DMS 273 treated with DMSO at 0.1 percent for 48 hours (cell line): ENCODE results near the gene CEACAM4.
"Not testable (repeated sequence)": the region's sequence is repeated elsewhere in the genome, so short reads cannot be mapped to it uniquely, and the experiment has no call there.

ENCODE experiments used
- DNase-seq: peaks from one replicate; lab custom pipeline; 2025; lab: John Stamatoyannopoulos, UW

Gene CEACAM4

DNA sequence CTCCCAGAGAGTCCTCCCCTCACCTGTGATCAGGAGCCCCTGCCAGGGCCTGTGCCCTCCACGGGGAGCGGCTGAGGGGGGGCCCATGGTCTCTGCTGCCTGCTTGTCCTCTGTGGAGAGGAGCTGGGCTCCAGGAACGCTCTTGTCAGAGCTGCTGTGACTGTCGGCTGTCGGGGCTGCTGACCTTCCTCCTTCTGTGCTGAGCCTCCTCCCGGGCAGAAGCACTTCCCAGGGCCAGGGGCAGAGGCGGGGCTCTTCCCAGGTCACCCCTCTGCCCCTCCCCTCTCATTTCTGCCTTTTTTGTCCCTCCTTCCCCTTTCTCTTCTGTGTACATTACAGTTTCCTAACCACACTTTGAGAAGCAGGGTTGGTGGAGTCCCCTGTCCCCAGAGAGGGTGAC lies at the start of gene CEACAM4:
TSS of gene CEACAM4 (minus strand) at position 198 of the 400 bp plus-strand sequence. CDS start at position 87, 111 bp downstream.
- no peak for DNase-seq

DNA sequence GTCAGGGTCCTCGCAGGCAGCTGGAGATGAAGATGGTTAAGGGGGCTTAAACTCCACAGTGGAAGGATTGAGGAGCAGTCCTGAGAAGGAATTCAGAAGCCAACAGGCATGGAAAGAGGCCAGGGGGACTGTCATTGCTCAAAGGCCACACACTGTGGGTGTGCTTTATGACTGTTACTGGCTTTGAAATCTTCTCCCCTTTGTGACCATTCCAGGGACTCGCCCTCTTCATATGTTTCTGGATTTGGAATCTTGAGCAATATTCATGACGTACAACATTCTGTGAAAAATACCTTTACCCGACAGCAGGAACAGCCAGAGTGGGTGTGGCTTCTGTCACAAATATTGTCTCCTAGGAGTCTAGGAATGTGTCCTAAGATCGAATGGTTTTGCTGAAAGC lies 44.6 kb upstream of the CEACAM4 start:
- DNase-seq = no peak

DNA sequence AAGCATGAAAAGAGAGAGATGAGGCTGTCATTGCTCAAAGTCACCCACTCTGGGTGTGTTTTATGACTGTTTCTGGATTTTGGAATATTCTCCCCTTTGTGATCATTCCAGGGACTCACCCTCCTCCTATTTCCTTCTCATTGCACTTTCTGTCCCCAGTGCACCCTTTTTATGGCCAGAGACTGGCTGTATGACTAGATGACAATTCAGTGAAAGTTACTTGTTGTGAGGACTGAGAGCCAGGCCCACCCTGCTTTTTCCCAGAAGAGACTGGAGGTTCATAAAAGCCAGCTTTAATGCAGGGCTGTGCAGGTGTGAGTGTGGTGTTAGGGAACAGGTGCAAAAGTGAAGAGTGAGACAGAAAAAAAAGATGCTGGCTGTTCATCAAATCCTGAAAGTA lies 43.9 kb upstream of the CEACAM4 start:
- DNase-seq = no peak

DNA sequence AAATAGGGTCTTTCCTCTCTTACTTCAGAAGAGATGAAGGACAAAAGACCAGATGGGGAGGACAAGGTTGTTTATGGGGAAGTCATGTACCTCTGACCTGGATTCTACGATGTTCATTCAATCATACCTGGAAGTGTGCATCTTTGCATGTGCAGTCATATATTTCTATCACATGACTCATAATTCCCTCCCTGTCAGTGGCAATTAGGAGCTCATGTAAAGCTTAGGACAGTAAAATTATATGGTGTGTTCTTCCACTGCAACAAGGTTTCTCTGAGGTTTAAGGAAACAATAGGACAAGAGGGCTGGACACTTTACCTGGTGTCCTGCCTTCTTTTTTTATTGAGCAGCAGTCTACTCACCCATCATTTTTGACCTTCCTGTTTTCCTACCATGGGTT lies 41.4 kb upstream of the CEACAM4 start:
- no peak for DNase-seq

DNA sequence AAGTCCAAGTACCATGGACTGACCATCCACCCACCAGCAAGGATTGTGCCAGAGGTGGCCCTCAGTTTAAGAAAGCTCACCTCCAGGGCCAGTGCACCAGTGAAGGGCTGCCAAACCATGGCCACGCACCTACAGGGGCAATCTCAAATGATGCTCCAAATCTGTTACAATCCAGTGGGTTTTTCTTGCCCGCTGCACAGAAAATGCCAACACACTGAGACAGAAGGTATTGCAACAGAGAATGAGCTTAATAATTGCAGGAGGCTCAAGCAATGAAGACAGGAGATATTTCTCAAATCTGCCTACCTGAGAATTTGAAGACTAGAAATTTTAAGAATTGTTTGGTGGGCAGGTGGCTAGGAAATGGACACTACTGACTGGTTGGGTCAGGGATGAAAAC lies 39.2 kb upstream of the CEACAM4 start:
- DNase-seq = no peak

DNA sequence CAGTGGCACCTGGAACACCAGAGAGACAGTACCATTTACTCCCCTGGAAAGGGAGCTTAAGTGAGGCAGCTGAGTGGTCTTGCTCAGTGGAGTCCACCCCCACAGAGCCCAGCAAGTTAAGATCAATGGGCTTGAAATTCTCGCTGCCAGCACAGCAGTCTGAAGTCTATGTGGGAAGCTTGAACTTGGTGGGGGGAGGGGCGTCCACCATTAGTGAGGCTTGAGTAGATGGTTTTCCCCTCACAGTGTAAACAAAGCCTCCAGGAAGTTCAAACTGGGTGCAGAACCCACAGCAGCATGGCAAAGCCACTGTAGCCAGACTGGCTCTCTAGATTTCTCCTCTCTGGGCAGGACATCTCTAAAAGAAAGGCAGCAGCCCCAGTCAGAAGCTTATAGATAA lies 30.3 kb upstream of the CEACAM4 start:
- DNase-seq = no peak

DNA sequence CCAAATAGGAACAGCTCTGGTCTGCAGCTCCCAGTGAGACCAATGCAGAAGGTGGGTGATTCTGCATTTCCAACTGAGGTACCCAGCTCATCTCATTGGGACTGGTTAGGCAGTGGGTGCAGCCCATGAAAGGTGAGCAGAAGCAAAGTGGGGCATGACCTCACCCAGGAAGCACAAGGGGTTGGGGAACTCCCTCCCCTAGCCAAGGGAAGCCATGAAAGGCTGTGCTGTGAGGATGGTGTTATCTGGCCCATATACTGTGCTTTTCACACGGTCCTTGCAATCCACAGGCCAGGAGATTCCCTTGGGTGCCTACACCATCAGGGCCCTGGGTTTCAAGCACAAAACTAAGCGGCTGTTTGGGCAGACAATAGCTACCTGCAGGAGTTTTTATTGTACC lies 29.9 kb upstream of the CEACAM4 start:
- not testable (repeated sequence) for DNase-seq

DNA sequence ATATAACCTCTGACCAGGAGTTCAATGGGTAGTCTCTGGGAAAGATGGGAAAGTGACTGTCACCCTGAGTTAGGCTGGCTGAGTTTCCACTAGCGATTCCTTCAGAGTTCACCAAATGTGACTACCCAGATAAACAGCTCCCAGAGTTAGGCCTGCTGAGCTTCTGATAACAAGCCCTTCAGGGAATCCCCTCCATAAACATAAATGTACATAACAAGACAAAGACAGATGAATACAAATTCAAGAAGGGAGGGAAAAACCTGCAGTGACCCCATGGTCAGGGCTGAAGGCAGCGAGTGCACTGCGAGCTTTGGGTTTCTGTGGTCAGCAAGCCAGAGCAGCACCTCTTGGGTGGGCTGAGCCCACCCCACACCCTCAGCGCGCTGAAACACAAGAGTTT lies 25.4 kb upstream of the CEACAM4 start:
- DNase-seq = no peak

DNA sequence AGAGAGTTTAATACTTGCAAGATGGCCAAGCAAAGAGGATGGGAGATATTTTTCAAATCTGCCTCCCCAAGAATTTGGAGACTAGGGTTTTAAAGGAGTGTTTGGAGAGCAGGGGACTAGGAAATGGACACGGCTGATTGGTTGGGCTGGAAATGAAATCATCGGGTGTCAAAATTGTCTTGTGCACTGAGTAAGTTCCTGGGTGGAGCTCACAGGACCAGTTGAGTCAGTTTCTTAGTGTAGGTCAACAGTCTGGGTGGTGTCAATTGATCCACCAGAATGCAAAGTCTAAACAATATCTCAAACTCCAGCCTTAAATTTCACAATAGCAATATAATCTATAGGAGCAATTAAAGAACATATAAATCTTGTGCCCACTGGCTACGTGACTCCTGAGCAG lies 23.0 kb upstream of the CEACAM4 start:
- DNase-seq = no peak

DNA sequence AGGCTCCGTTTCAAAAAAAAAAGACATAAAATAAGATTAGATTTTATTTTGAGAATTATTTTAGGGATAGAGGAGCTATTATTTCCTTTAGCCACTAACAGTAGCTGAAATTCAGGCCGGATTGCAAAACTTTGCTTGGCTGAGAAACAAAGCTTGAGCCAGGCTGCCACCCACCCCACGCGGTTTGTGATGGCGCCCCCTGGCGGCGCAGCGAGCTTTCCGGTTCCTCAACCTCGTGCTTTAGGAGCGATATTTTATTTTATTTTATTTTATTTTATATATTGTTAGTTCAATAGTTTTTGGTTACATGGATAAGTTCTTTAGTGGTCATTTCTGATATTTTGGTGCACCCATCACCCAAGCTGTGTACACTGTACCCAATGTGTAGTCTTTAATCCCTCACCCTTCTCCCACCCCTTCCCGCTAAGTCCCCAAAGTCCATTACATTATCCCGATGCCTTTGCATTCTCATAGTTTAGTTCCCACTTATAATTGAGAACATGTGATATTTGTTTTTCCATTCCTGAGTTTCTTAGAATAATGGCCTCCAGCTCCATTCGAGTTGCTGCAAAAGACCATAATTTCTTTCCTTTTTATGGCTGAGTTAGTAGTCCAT lies 19.8 kb upstream of the CEACAM4 start:
- DNase-seq = no peak

DNA sequence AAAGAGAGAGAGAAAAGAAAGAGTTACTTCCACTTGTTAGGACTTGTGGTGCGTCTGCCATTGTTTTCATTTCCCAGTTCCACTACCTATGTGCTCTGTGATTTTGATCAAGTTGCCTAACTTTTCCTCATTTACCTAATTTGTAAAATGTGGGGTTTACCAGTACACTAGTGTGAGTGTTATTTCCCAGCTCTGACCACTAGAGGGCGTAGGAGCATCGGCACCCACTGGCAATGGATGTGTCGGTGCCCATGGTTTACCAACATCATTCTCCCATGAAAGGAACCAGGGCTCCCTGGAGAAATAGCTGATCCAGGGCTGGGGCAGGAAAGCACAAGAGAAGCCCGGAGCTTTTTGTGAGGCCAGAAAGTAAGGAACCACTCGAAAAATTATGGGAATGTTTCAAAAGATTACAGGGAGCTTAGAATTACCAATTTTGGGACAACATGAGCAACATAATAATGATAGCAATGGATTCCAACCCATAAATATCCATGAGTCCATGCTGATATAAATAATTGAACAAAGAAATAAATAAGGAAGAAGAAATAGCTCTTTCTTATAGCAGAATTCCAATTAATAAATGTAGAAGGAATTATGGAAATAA lies 15.1 kb upstream of the CEACAM4 start:
- no peak for DNase-seq

DNA sequence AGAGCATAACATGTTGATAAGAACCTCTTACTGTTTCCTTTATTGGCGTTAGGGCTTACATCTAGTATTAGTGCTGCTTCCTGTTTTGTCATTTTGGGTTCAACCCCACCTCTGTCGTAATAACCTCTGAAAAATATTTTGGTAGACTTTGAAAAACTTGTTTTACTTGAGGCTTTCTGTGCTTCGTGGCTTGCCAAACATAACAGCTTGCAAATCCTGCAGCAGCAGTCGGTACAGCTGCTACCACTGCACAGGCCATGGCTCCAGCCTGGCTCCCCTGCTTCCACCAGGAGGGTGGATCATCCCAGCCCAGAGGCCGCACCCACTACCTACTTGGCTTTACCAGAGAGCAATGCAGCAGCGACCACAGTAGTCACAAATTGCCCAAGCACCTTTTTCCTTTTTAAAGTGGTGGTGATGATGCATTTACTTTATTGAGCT lies 11.8 kb upstream of the CEACAM4 start:
- DNase-seq = no peak

DNA sequence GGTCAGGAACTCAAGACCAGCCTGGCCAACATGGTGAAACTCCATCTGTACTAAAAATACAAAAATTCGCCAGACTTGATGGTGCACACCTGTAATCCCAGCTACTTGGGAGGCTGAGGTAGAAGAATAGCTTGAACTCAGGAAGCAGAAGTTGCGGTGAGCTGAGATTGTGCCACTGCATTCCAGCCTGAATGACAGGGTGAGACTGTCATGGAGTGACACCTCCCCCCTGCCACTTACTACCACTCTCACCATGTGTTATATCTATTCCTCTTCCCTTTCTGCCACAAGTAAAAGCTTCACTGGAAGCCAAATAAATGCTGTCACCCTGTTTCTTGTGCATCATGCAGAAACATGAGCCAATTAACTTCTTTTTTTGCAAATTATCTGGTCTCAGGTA lies 10.6 kb upstream of the CEACAM4 start:
- DNase-seq = no peak

DNA sequence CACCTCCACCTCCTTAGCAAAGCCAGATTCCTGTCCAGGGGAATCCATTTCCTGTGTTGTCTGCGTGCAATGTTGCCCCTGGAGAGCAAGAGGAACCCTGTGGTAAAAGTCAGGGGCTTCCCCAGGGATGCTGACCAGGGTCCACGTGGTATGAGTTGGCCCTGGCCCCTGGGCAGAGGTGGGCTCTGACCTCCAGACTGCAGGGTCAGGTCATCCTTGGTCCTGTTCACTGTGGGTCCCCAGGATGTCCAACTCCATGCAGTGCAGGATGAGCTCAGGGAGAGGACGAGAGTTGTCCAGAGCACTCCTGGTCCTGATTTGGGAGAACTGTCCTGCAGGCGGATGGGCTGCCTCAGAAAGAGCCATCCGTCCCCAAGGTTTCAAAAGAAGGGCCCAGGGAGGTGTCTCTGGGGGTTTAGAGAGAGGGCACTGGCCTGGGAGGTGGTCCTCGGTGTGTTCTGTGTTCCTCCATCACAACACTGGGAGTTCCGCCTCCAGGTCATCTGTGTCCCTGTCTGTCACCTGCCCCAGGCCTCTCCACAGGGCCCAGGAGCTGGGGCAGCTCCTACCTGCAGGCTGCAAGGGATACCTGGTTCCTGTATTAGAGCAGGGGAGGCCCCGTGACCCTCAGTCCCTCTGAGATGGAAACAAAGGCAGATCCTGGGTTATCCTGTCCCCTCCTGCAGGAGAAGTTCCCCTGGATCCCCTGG lies 1.2 kb upstream of the CEACAM4 start:
- no peak for DNase-seq

DNA sequence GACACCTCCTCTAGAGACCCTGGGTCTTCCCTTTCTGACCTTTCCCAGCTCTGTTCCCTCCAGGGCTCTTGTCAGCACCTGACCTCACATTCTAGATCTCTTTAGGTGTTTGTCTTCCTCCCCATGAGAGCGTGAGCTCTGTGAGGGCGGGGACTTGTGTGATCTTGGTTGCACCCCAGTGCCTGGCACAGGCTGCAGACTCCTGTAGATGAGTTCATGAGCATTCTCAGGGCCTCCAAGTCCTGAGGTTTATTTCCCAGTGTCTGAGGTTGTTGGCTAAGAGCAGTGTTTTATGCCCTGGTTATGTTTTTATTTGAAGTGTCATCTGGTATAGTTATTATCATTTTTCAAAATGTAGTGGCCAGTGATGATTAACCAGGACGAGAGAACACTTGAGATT lies 596 bp downstream of the CEACAM4 start:
- DNase-seq = no peak

DNA sequence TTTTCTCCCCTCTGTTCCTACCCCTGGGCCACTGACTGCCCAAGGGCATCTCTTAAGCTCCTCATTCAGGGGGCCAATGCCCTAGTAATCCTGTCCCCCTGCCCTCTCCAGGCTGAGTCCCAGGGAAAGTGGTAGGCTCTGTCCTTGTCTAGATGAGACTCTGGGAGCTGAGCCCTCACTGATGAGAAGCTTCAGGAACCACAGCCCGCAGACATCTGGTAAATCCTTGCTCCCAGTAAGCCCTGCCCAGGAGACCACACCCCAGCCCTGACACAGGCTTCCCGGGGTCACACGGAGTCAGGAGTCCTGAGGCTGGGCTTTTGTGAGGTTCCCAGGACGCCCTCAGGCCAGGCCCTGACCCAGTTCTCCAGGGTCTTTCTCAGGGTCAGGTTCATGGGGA lies 1.9 kb downstream of the CEACAM4 start:
- DNase-seq = no peak

DNA sequence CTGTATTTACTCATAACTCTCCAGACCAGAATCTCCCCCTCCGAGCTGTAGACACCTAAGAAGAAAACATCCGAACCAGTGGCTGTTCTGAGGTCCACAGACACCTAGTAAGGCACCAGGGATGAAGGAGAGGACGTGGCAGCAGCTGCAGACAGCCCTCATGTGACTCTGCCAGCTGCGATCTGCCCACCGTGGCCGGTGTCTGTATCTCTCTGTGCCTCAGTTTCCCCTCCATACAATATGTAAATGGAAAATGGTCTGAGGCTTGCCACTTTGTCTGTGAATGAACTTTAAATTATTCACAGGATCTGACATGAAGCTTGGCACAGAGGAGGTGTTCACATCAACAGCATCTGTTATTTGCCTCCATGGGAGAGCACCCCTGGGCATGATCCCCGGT lies 2.4 kb downstream of the CEACAM4 start:
- DNase-seq = no peak

DNA sequence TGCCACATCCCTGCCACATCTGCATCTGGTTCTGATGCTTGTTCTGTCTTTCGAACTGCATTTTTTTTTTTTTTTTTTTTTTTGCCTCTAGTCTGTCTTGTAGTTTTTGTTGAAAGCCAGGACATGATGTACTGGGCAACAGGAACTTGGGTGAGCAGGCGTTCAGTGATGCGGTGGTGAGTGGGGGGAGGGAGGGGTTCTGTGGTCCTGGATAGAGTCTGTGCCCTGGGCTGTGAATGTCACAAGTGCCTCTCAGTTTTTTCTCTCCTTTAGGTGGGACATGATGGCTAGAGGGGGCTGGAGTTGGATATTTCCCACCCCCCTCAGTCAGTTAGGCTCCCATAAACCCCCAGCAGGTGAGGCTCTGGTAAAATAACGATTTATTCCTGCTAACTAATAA lies 3.5 kb downstream of the CEACAM4 start:
- no peak for DNase-seq

DNA sequence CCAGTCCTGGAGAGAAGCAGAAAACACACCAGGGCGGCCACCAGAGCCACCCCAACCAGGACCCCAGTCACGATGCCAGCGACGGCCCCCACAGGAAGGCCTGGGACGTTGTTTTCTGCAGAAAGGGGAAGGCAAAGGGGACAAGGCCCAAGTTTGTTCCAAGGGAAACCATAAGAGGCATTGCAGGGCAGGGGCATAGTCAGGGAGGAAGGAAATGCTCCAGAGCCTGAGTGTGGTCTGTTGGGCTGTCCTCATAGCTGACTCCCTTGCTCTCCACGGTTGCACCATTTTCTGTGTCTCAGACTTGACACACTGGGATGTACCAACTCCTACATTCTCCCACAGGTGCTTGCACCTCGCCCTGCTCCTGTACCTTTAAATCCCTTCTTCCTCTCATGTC lies 5.2 kb downstream of the CEACAM4 start:
- no peak for DNase-seq

DNA sequence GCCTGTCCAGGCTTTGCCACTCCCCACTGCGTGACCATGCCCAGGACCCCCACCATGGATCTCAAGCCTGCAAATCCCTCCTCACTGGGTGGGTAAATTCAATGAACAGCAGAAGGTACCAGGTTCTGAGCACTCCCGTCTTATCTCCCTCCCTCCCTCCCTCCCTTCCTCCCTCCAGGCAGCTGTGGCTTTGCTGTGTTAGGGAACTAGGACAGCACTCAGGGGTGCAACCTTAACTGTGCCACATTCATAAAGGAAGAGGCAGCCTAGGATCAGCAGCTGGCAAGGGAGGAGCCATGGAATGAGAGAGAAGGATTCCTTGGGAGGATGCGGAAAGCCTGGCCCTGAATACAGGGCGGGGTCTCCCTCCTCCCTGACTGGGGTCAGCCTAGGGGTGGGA lies 5.6 kb downstream of the CEACAM4 start:
- DNase-seq = no peak

DNA sequence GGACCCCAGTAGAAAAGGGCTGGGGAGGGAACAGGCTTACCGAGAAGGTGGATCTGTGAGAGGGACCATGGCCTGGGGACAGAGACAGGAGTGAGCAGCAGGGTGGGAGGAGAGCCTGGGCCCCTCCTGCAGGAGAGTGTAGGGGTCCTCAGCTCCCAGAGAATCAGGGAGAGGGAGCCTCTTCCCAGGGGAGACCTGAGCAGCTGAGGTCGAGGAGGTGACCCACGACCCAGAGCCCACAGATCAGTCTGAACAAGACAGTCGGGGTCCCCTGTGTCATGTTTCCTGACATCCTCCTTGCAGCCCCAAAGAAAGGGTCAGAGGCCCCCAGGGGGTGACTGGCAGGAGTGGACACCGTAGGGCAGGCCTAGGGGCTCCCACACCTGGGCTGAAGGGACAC lies 6.7 kb downstream of the CEACAM4 start:
- DNase-seq = no peak

DNA sequence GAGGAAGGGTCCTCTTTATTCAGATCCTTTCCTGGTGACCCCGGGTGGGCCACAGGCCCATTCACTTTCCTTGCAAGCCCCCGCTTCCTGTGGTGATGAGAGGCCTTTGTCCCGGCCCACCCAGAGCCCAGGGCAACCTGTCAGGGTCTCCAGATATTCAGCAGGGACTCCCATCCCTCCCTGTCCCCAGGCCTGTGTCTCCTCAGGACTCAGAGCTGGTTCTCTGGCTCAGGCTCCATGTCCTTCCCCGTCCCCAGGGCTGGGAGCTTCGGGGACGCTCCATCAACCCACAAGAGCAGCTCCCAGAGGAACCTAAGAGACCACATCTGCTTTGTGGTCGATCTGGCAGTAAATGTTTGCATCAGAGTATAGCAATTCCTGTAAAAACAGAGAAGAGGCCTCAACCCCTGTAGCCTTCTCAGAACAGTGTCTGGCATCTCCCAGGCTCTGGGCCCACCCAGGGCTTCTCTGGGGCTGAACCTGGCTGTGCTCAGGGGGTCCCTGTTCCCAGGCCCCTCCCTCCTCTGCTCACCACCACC lies 7.8 kb downstream of the CEACAM4 start:
- no peak for DNase-seq
